Endothelial cell (in vitro differentiated cells): ENCODE results near the gene POLE. TPM values are rescaled to one million over a fixed set of nuclear protein-coding genes. Genes with fewer than 3 reads are reported as not detected.

Source experiments
- DNase-seq: peaks from one replicate; pipeline ENCODE4 v3.0.0; 2021; ENCODE audit warnings: low spot score
- H3K27ac Mint-ChIP-seq: one replicate; pipeline ENCODE4 v1.8.0; 2021; ENCODE audit warnings: mixed read lengths, inconsistent platforms; ENCODE audit not compliant: unreplicated experiment
- H3K27me3 Mint-ChIP-seq: one replicate; pipeline ENCODE4 v1.8.0; 2021; ENCODE audit warnings: mild to moderate bottlenecking, moderate library complexity, mixed read lengths, inconsistent platforms; ENCODE audit not compliant: unreplicated experiment
- H3K36me3 Mint-ChIP-seq: one replicate; pipeline ENCODE4 v1.8.0; 2021; ENCODE audit warnings: mild to moderate bottlenecking, low read depth, mixed read lengths, inconsistent platforms; ENCODE audit not compliant: unreplicated experiment
- H3K4me1 Mint-ChIP-seq: one replicate; pipeline ENCODE4 v1.8.0; 2021; ENCODE audit warnings: mild to moderate bottlenecking, mixed read lengths, inconsistent platforms; ENCODE audit not compliant: unreplicated experiment
- H3K4me3 Mint-ChIP-seq: one replicate; pipeline ENCODE4 v1.8.0; 2021; ENCODE audit warnings: mild to moderate bottlenecking, mixed read lengths, inconsistent platforms; ENCODE audit not compliant: unreplicated experiment
- H3K9me3 Mint-ChIP-seq: one replicate; pipeline ENCODE4 v1.8.0; 2021; ENCODE audit warnings: mixed read lengths, inconsistent platforms; ENCODE audit not compliant: unreplicated experiment
- CTCF ChIP-seq: fragments of 200-600 bp; sonication (generic); IDR thresholded peaks from one replicate; pipeline ENCODE4 v1.5.0; 2021; ENCODE audit warnings: antibody characterized with exemption; ENCODE audit not compliant: unreplicated experiment
- microRNA-seq: library from miRNA; unstranded; fragments of <30 nt; microRNA quantifications from one replicate; pipeline ENCODE4, GENCODE V29; 2020; ENCODE audit not compliant: unreplicated experiment
- total RNA-seq: library from RNA; stranded (reverse); fragmentation: NEBNext Ultra II Directional; extraction: Animal tissue kit (Norgen Biotek cat#: 25700); gene quantifications from one replicate; pipeline ENCODE4 v1.2.1, GENCODE V29; 2021; ENCODE audit not compliant: unreplicated experiment

The POLE gene
- total RNA-seq, 1 donor from 2014 or later = 137 TPM

GRCh38 chr12:132574271-132574996 lies 112.7 kb downstream of the POLE start:
- no peak for TF ChIP-seq CTCF
- DNase-seq = no peak
- H3K9me3 Mint-ChIP-seq = no peaks in the 10 kb centered on the region
- H3K4me1 Mint-ChIP-seq = no peaks in the 10 kb centered on the region
- H3K36me3 Mint-ChIP-seq = peaks cover 9% of the 10 kb centered on the region
- peaks cover 4% of the 10 kb centered on the region for H3K27me3 Mint-ChIP-seq
- H3K27ac Mint-ChIP-seq = no peak overlapping the region
- no peak overlapping the region for H3K4me3 Mint-ChIP-seq

Small RNAs within 50 kb of the gene (microRNA-seq; reads per million reads assigned to microRNA genes)
- gene MIR6763 = 1.1 reads per million, percentile 14 among the genes with 10 or more reads in this experiment

Other genes starting within 250 kb of the POLE start
- gene FBRSL1, start 197.2 kb downstream of the POLE start, total RNA-seq = 38.4 TPM
- gene LRCOL1, start 76.8 kb downstream of the POLE start, total RNA-seq = not detected
- gene P2RX2, start 68.6 kb downstream of the POLE start, total RNA-seq = not detected
- 18.6 TPM for gene PXMP2, start 245 bp upstream of the POLE start, total RNA-seq
- gene PGAM5, start 23.5 kb upstream of the POLE start, total RNA-seq = 43.9 TPM
- gene ANKLE2, start 74.5 kb upstream of the POLE start, total RNA-seq = 96.2 TPM
- 44.3 TPM for gene GOLGA3, start 141.5 kb upstream of the POLE start, total RNA-seq
- 74.1 TPM for gene CHFR, start 200.3 kb upstream of the POLE start, total RNA-seq